PC-9 (cell line): Measurements from ENCODE around the gene TMEM233.

Experiments
- CTCF ChIP-seq: fragments of 200-600 bp; sonication (generic); conservative IDR thresholded peaks from 2 replicates; pipeline ENCODE4 v1.6.1; 2017; ENCODE audit warnings: mixed run types, antibody characterized with exemption, mild to moderate bottlenecking, moderate library complexity
- EZH2 ChIP-seq: fragments of 200-600 bp; sonication (generic); IDR thresholded peaks from 2 replicates; pipeline ENCODE4 v1.8.0; 2017; ENCODE audit warnings: antibody characterized with exemption, low read depth

GRCh38 chr12:119649202-119649808 is 55.7 kb downstream of the TMEM233 start:
- TF ChIP-seq CTCF (peak; percentile 86), EZH2 (no peak)
